Measurements from ENCODE around the gene DCDC2B. TPM values are rescaled to one million over a fixed set of nuclear protein-coding genes. Genes with fewer than 3 reads are reported as not detected.

Gene DCDC2B
- total and polyA plus RNA-seq, 9 of the 15 experiments (the other 6 are each of a cell fraction or from before 2014, with no cell fraction given): not detected

DNA sequence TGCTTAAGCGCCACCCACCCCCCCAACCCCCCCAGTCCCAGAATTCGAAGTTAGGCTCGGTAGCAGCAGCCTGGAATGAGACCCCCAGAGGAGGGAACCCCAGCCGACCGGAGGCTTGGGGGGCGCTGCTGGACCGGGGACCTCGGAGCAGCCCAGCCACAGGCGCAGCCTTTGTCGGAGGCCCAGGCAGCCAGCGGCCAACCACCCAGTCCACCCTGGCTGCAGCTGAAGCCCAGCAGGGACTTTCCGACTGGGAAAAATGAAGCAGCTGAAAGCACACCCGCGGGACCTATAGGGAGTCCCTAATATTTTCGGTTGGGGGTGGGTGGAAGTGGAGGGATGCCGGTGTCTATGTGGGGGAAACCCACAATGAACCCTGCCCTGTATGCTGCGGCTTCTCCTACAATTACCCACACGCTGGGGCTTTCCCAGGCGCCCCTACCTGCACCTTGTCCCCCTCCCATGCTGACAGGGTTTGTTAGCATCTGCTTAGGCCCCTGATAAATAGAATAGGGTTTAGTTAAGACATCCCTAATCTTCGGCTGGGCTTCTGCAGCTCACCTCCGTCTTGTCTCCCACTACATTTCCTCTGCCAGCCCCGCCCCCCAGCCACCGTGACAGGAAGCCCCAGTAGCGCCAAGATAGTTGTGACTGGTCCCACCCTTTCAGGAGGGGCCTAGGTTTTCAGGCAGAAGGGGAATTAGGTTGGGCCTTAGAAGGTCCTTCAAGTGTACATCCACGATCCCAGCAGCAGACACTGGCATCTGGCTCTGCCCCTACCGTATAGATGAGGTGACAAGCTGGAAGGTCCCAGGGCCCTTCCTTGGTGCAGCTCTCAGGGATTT lies 7.7 kb upstream of the DCDC2B start (continued):
- TF ChIP-seq ZSCAN32 (CRISPR knock-in tag; IDR thresholded peaks at IDR 0.05) (0 out of 2 replicates have a peak, but pooled peaks have one; percentile 14), AFF4 (CRISPR knock-in tag; IDR thresholded peaks at IDR 0.05) (0 out of 2 replicates have a peak, but pooled peaks have one; percentile 49), VEZF1 (CRISPR knock-in tag; IDR thresholded peaks at IDR 0.05) (peak; percentile 46; the same call in 1 of the 2 replicates), RB1 (IDR thresholded peaks at IDR 0.05; ENCODE audit: low read depth) (0 out of 2 replicates have a peak, but pooled peaks have one; percentile 2), MCM2 (IDR thresholded peaks at IDR 0.05; ENCODE audit: low read depth) (no peak), HLTF (IDR thresholded peaks at IDR 0.05) (no peak), POLR2G (IDR thresholded peaks at IDR 0.05; ENCODE audit: low read depth, low read length) (peak; percentile 70), ZNF584 (CRISPR knock-in tag; IDR thresholded peaks at IDR 0.05; ENCODE audit: low read depth) (no peak), DPF2 (IDR thresholded peaks at IDR 0.05) (0 out of 2 replicates have a peak, but pooled peaks have one; percentile 36), YY1 (IDR thresholded peaks at IDR 0.05; ENCODE audit: borderline replicate concordance in 1 of 3, control insufficient read depth in 1 of 3, extremely low read depth in 1 of 3, insufficient read depth in 3 of 3, insufficient read length in 1 of 3, insufficient replicate concordance in 2 of 3, low read depth in 1 of 3, low read length in 2 of 3) (peak in 1 of 3 experiments; percentile 4), BHLHE40 (IDR thresholded peaks at IDR 0.05; ENCODE audit: low read length) (no peak), MTA3 (IDR thresholded peaks at IDR 0.05; ENCODE audit: borderline replicate concordance) (peak; percentile 12; the same call in 1 of the 2 replicates), ZNF311 (CRISPR knock-in tag; IDR thresholded peaks at IDR 0.05) (no peak)
- TF ChIP-seq, protein P1, sequence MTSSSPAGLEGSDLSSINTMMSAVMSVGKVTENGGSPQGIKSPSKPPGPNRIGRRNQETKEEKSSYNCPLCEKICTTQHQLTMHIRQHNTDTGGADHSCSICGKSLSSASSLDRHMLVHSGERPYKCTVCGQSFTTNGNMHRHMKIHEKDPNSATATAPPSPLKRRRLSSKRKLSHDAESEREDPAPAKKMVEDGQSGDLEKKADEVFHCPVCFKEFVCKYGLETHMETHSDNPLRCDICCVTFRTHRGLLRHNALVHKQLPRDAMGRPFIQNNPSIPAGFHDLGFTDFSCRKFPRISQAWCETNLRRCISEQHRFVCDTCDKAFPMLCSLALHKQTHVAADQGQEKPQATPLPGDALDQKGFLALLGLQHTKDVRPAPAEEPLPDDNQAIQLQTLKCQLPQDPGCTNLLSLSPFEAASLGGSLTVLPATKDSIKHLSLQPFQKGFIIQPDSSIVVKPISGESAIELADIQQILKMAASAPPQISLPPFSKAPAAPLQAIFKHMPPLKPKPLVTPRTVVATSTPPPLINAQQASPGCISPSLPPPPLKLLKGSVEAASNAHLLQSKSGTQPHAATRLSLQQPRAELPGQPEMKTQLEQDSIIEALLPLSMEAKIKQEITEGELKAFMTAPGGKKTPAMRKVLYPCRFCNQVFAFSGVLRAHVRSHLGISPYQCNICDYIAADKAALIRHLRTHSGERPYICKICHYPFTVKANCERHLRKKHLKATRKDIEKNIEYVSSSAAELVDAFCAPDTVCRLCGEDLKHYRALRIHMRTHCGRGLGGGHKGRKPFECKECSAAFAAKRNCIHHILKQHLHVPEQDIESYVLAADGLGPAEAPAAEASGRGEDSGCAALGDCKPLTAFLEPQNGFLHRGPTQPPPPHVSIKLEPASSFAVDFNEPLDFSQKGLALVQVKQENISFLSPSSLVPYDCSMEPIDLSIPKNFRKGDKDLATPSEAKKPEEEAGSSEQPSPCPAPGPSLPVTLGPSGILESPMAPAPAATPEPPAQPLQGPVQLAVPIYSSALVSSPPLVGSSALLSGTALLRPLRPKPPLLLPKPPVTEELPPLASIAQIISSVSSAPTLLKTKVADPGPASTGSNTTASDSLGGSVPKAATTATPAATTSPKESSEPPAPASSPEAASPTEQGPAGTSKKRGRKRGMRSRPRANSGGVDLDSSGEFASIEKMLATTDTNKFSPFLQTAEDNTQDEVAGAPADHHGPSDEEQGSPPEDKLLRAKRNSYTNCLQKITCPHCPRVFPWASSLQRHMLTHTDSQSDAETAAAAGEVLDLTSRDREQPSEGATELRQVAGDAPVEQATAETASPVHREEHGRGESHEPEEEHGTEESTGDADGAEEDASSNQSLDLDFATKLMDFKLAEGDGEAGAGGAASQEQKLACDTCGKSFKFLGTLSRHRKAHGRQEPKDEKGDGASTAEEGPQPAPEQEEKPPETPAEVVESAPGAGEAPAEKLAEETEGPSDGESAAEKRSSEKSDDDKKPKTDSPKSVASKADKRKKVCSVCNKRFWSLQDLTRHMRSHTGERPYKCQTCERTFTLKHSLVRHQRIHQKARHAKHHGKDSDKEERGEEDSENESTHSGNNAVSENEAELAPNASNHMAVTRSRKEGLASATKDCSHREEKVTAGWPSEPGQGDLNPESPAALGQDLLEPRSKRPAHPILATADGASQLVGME (CRISPR knock-in tag; IDR thresholded peaks at IDR 0.05): 0 out of 2 replicates have a peak, but pooled peaks have one; percentile 54

Measured in K562 (cell line).